GM18502 (cell line): Measurements from ENCODE around the gene GALNT9.
"Not testable (repeated sequence)": the region's sequence is repeated elsewhere in the genome, so short reads cannot be mapped to it uniquely, and the experiment has no call there.

Source experiments
- ATAC-seq: cut with Tn5 transposase; IDR thresholded peaks from one replicate; pipeline ENCODE4 v1.9.1; 2021; ENCODE audit warnings: mild to moderate bottlenecking; ENCODE audit not compliant: unreplicated experiment, poor library complexity

GALNT9 gene

GRCh38 chr12:132258543-132258942 lies 70.8 kb downstream of the GALNT9 start:
- ATAC-seq = no peak

DNA sequence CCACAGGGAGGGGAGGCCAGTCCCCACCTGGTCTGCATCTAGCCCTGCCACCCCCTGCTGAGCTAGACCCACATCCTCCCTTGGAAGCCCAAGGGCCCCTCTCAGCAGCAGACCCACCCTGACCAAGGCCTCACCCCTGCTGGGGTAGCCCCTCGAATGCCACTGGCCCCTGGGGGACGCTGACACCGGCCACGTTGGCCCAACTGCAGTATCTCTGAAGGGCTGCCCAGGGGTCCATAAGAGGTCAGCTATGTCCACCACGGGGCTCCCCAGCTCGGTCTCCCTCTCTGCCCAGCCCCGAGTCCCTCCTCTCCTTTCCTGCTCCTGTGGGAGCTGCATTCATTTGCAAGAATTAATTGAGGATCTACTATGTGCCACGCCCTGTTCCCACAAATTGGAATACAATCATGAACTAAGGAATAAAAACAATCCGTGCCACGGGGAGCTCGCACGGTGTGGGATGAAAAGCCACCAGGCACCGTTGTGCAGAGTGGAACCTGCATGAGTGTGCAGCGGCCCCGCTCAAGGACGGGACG lies 71.4 kb downstream of the GALNT9 start:
- ATAC-seq = no peak

DNA sequence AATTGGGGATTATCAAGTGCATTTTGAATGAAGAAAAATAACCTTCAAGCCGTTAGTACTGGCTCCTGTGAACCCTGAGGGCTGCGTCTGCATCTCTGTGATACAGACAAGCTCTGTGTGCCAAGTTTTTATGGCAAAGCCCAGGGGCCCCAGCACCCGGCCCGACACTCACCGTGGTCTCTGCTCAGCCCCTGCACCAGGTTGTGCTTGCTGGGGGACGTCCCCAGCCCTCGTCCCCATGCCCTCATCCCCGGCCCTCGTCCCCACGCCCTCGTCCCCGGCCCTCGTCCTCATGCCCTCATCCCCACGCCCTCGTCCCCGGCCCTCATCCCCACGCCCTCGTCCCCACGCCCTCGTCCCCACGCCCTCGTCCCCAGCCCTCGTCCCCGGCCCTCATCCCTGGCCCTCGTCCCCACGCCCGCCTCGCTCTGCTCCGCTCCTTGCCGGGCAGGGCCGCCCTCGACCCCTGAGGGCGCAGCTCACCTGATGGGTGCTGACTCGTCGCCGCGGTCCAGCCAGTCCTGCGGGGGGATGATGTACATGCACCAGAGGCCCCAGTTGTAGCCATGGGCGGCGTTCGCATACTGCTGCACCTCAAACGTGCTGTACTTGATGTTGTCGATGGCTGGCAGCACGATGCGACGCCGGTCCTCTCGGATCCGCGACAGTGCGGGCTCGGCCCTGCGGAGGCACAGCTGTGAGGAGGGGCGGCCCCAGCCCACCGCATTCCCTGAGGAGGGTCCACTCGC lies 72.0 kb downstream of the GALNT9 start:
- no peak for ATAC-seq

DNA sequence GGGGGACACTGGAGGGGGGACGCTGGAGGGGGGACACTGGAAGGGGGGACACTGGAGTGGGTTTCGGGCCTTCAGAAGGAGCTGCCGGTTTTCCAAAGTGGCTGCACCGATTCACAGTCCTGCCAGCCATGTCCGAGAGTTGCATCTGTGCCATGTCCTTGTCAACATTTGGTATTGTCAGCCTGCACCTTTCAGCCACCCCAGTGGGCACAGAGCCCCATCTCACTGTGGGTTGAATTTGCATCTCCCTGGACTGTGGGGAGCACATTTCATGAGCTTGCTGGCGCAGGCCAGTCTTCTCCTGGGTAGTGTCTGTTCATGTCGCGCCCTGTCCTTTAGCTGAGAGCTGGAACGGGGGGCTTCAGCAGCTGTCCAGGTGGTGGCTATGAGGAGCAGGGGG lies 72.7 kb downstream of the GALNT9 start:
- ATAC-seq = no peak

DNA sequence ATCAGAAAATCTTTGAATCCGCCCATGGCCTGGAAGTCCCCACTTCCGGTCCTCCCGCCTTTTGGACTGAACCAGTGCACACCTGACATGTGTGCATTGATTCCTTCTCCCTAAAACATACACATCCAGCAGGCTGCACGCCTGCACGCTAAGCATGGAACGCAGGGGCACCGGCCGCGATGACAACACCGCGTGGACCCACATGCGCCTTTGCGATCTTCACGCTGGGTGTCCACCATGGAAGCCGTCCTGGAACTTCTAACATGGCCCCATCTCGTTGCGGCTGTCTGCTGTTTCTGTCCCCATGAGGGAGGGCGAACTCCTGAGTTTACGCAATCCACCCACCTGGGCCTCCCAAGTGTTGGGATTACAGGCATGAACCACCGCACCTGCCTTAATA lies 73.7 kb downstream of the GALNT9 start:
- no peak for ATAC-seq

DNA sequence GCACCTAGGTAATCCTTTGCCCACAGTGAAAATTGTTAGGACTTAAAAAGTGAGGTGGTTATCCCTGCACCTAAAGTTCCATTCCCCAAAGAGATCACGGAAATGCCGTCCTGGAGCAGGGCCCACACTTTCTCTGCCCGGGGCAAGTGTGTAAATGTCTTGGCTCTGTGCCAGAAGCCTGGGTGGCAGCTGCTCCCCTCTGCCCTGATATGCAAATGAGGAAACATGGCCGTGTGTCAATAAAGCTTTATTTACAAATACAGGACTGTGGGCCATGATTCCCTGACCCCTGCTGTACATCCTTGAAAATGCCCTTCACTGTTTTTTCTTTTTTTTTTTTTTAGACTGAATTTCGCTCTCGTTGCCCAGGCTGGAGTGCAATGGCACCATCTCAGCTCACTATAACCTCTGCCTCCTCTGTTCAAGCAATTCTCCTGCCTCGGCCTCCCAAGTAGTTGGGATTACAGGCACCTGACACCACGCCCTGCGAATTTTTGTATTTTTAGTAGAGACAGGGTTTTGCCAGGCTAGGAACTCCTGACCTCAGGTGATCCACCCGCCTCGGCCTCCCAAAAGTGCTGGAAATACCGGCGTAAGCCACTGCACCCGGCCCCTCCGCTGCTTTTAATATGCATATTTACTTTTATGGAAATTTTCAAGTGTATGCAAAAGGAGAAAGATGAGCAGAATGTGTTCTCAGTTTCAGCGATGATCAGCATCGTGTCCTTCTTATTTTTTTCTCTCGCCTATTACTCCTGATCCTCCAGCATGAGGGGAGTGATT lies 75.5 kb downstream of the GALNT9 start:
- no peak for ATAC-seq

DNA sequence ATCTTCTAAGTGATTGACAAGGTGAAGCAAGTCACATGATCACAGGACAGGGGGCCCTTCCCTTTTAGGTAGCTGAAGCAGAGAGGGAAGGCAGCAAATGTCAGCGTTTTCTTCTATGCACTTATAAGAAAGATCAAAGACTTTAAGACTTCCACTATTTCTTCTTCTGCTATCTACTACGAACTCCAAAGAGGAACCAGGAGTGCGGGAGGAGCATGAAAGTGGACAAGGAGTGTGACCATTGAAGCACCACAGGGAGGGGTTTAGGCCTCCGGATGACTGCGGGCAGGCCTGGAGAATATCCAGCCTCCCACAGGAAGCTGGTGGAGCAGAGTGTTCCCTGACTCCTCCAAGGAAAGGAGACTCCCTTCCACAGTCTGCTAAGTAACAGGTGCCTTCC lies 76.4 kb downstream of the GALNT9 start:
- ATAC-seq = not testable (repeated sequence)

DNA sequence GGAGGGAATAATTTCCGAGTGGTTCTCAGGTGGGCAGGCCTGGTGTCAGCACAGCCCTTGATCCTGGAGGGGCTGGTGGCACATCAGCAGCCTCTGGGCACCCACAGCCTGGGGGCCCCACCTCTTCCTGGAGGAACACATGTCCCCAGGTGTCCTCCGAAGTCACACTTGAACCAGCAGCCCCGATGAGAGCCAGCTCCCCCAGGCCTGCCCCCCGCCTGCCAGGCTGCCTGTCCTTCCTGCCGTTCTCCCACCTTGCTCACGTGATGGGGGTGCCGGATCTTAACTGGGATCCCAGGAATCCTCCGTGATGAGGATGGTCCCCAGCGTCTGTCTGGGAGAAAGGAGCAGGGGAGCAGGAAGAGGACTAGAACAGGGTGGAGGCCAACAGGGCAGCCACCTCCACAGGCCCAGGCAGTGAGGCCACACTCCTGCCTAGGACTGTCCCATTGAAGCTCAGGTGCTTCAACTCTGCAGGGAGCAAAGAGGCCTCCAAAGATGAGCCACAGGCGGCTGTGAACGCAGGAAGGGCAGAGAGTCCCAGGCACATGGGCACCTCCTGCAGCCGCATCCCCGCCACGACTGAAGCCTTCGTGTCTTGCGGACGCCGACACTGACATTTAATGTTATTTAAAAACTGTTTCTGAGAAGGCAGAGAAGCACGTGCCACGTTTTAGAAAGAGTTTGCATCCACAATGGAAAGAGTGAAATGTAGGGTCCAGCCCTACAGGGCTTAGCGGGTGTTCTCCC lies 77.5 kb downstream of the GALNT9 start:
- ATAC-seq = no peak

DNA sequence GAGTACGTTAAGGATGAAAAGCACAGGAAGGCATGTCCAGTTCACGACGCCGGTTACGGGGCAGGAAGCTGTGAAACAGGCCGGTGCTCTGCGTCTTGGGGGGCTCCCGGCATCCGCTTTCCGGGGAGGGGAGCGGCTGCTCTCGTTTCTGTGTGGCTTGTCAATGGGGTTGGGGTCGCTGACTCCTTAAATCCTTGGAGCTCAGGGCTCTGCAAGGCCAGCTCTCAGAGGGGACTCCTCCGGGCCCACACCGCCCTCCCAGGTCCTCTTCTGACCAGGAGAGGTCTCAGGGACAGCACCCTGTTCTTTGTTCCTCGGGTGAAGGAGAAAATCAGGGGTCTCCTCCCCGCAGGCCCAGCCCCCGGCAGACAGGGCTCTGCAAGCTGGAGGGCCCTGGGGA lies 78.1 kb downstream of the GALNT9 start:
- ATAC-seq = no peak

- no peak for ATAC-seq
Observed at GRCh38 chr12:132250707-132251106, 78.7 kb downstream of the GALNT9 start.

DNA sequence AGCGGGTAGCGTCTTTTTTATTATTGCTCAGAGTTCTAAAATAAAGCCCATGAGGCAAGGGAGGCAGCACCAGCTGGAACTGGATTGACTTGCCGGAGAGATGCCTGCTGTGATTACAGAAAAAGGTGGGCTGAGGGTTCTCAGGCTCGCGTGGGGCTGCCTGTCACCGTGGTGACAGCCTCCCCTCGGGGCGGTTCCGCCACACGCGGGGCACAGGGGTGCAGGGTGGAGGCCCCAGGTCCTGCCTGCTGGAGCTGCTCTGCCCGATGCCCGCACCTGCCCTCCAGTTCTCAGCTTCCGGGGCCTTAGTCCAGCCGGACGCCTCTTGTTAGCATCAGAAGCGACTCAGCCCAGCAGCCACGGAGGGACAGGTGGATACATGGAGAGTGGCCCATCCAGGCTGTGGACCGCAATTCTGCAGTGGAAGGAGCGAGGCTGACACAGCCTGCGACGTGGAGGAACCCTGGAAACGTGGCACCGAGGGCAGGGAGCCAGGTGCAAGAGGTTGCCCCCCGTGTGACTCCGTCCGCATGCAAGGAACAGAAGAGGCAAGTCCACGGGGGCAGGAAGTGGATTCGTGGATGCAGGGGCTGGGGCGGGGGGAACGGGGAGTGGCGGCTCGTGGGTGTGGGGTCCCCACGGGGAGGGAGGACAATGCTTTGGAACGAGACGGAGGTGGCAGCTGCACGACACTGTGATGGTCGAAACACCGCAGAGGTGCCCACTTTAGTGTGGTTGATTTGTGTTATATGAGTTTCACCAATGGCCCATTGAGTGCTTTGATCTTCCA lies 79.5 kb downstream of the GALNT9 start:
- ATAC-seq = no peak

DNA sequence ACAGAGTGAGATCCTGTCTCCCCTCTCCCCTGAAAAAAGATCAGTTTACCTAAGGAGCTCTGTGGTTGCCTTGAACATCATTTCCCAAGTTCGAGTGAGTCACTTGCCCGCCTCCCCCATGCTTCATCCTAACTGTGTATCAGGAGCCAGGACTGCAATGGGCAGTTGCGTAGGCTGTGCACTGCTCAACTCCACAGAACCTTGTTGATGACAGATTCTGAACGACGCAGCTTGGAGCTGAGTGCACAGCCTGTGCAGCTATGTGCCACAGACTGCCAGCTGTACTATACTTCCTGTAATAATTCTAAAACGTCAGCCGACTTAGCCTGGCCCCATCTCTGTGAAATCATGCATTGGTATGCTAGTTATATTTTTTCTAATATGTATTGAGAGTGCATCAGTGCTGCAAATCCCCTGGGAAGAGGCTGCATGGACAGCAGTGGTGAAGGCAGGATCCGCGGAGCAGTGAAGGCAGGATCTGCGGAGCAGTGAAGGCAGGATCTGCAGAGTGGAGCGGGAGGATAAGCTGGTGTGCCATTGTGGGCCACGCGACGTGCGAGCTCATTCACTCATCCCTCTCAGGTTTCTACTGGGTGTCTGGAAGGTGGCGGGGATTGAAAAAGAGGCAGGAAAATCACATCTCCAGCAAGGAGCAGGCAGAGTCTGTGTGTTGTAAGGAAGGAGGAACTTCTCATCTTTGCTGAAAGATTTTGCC lies 80.8 kb downstream of the GALNT9 start:
- no peak for ATAC-seq

DNA sequence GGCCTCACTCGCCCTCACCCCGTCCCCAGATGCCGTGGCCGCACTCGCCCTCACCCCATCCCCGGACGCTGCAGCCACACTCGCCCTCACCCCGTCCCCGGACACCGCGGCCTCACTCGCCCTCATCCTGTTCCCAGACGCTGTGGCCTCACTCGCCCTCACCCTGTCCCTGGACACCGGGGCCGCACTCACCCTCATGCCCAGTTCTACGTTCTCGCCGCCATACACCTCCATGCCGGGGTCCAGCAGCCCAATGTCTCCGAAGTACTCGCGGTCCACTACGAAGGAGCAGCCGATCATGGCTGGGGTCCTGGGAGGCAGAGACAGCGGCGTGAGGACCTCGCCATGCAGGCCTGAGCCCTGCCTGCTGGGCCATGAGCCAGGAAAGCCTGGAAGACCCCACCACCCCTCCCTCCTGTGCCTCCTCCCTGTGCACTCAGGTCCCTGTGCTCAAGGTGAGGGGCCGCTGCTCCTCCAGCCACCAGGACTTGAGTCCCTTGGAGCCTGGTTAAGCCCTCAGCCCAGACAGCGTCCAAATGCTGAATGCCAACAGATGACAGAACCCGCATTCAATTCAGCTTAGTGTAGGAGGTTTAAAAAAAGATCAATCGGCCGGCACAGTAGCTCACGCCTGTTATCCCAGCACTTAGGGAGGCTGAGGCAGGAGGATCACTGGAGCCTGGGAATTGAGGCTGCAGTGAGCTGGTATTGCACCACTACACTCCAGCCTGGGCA lies 81.5 kb downstream of the GALNT9 start:
- no peak for ATAC-seq

GRCh38 chr12:132246997-132247717 lies 82.2 kb downstream of the GALNT9 start:
- ATAC-seq = no peak

DNA sequence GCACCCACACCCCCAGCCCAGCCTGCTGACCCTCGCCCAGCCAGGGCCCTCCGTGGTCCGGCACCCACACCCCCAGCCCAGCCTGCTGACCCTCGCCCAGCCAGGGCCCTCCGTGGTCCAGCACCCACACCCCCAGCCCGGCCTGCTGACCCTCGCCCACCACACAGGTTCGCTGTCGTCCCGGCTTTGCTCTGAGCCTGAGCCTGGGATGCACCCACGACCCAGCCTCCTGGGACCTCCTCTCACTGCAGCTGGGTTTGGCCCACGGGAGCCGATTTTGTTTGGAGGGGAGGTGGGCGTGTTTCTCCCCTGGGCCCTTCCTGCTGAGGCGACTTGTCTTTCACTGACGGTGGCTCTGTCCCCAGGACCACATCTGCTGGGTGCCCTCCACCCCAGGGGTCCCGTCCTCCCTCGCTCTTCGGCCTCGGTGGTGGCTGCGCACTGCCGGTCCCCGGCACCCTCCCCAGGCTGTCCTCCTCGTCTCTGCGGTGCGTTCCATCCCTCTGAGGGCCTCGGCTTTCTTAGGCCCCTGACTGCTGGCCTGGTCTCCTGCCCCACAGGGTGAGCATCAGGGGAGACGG lies 83.8 kb downstream of the GALNT9 start:
- no peak for ATAC-seq

GRCh38 chr12:132244724-132245295 lies 84.6 kb downstream of the GALNT9 start:
- ATAC-seq = no peak

- ATAC-seq = no peak
Observed at GRCh38 chr12:132243596-132244310, 85.6 kb downstream of the GALNT9 start.
